Activated CD8-positive, alpha-beta memory T cell treated with anti-CD3 and anti-CD28 coated beads for 1 hour (primary cell): Measurements from ENCODE around the gene CCDC85C.

Experiments
- DNase-seq, 2 donors: peaks; one replicate each; pipeline ENCODE4 v3.0.0-alpha.2; 2020; ENCODE audit warnings: low read depth in 1 of 2; ENCODE audit errors: extremely low read depth in 1 of 2

Gene CCDC85C

DNA sequence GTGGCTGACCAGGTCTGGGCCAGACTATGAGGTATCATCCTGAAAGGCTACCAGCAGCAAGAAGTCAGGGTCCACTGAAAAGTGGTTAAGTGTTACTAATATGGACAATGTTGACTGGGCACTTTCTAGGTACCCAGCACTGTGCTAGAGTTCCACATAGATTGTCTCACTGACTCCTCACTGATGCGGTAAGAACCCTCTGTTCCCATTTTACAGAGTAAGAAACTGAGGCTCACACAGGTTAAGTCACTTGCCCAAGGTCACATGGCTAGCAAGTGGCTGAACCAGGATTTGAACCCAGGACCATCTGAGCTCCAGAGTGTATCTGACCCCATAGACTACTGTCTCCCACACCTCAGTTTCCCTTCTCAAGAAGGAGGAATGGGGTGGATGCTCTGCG, 4.6 kb upstream of the CCDC85C start:
- no peak for DNase-seq

DNA sequence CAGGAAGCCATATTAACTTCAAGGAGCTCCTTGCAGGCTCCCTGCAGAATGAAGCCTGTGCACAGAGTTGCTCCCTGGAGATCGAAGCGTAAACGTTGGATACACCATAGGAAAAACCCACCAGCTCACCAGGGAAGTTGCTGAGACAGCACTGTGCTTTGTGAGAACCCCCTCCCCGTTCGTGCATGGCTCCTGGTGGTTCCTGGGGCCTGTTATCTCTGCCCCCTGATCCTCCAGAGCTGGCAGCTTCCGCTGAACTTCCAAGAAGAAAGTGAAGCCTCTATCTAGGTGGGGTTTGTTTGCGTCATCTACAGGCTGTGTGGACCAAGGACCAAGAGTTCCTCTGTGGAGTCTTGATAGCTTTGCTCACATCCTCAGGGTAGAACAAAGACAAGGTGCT, 2.4 kb upstream of the CCDC85C start:
- DNase-seq = no peak

DNA sequence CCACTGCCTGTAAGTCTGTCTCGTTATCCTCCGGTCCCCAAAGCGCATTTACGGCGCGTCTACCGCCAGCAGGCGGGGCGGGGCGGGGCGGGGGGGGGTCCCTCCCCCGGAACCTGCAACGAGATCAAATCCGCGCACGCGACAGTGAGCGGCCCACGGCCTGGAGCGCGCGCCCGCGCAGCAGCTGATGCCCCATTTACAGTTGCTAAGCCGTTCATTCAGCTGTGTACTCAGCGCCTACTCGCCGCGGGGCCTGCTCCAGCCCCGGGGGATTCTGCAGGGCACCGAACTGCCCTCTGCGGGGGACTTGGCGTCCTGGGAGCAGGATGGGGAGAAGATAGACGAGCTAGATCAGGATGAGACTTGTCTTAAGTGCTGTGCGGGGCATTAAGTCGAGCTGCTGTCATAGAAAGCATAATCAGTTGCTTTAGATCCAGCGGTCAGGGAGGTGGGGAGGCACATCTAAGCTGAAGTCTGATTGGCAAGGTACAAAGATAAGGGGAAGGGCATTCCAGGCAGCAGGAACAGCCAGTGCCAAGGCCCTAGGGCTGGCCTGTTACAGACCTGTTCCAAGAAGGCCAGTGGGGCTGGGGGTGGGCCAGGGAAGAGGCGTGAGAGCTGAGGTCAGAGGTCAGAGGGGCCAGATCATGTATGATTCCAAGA, 1.4 kb upstream of the CCDC85C start:
- peak; percentile 40 to 72 for DNase-seq

DNA sequence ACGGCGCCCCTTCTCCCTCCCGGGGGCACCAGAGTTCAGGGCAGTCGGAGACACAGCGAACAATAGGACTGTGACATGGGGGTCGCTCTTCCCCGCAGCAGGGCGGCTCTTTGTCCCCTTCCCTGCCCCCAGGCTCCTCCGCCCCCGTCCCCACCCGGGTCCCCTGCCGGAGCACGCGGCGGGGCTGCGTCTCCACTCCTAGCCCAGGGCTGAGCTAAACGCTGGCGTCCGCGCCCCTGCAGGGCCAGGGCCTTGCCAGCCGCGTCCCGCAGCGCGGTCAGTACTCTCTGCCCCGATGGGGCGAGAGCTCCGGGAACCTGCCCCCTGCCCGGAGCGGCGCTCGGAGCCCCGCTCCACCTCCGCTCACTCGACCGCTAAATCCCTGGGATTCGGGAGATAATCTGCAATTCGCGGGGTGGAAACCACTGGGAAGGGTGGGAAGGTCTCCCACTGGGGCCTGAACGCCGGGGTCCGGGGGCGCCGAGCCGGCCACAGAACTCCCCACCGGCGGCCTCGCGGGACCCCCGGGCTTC, 825 bp upstream of the CCDC85C start:
- DNase-seq = no peak

DNA sequence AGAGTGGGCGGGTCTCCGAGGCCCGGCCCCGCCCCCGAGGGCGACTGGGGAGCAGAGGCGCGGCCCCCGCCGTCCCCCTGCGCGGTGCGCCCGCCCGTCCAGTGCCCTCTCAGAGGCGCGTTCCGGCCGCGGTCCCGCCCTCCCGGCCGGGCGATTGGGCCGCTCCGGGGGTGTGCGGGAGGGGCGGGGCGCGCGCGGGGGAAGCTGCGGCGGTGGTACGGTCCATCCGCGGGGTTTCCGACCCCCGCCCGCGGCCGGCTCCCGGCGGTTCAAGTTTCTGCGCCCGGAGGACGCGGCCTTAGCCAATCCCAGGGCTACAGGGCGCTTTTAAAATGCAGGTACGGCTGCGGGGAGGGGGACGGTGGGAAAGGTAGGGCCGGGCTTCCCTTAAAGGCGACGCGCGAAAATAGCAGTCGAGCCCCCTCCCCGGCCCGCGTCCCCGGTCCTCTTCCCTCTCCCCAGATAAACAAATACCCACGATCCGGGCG, 315 bp upstream of the CCDC85C start:
- DNase-seq = peak; percentile 85 to 93

DNA sequence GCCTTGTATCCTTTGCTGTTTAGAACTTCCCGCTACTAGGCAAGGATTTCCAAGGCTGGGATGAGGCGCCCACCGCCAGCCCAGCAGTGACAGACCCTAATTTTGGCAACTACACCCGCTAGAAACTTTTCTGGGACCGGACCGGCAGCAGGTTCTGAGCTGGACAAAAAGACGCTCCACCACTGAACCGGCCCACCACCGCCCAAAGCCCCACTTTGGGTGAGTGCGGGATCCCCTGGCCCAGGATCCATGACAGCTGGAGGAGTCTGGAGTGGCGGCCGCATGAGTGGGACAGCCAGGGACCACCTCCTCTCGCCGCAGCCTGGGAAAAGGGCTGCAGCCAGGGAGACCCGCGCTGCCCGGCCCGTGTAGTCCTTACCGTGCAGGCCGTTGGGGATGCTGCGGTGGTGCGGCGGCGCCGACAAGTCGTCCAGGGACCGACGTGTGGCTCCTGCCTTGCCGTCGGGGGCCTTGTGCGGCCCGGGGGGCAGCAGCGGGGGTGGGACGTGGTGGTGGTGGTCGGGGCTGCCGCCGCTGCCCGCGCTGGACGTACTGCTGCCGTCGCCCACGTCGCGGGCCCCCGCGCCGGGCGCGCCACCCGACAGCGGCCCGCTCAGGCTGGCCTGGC, 1.1 kb downstream of the CCDC85C start:
- DNase-seq = no peak

DNA sequence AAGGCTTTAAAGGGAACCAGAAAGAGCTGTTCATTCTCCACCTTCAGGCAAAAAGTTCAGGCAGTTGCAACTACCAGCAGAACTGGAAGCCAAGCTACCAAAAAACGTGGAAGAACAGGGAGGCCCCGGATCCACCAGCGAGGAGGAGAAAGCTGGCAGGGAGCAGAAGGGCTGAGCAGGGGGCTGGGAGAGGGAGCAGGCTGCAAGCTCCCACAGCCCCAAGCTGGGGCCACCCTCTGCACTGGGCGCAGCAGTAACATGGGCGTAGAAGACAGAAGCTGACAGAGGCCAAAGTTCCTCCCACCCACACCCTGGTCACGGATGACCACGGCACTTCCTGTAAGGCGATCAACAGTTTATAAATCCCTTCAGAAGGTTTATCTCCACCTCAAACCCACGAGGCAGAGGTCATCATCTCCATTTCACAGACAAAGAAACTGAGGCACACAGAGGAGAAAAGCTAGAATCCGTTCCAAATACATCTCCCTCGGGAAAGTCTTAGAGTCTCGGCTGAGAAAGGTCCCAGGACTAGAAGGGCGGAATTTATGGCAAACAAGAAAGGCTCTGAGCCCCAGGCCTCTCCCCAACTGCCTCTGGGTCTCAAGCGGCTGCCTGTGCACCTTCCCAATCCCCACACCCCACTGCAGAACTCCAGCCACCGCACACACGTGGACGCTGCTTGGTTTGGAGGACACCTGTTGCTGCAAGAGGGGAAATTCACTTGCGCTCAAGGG, 1.8 kb downstream of the CCDC85C start:
- no peak for DNase-seq

DNA sequence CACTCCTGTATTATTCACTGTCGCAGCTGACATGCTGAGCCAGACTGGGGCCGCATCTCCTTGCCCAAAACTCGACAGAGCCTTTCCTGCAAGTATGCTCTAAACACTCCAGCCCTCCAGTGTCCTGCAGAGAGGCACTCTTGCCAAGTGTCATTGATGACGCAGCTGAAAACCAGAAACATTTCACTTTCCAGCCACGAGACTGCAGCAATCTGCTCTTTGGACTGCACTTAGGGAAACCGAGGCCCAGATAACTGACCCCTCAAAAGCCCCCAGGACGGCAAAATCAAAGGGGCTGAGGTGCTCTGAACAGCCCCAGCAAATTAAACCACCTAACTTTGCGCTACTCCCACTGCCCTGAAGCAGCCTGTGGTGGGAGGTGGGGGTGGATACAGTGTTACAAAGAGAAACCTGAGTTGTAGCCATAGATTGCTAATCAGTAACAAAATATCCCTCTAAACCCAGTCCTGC, 2.6 kb downstream of the CCDC85C start:
- DNase-seq = no peak

DNA sequence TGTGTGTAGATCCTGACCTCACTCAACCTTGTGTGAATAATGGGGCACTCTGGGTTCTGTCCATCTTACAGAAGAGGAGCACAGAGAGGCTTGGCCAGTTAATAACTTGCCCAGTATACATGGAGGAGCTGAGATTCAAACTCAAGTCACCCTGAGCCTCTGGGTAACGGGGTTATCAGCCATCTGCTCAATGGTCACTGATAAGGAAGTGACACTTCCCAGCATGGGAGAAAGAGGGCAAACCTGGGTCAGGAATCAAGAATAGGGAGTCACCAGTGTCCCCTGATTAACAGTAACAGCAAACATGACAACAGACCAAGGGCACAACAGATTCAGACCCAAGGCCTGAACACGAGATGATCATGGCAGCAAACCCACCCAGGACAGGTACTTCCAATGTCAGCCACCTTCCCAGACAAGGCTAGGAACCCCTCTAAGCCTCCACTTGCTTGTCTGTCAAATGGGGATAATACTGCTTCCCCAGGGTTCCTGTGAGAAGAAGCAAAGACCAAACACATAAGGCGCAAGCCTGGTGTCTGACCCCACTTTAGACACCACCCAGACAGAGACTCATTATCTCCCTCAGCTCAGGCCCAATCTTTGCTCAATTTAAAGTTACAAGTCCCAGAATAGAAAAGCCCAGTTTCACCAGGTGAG, 3.6 kb downstream of the CCDC85C start:
- no peak for DNase-seq

DNA sequence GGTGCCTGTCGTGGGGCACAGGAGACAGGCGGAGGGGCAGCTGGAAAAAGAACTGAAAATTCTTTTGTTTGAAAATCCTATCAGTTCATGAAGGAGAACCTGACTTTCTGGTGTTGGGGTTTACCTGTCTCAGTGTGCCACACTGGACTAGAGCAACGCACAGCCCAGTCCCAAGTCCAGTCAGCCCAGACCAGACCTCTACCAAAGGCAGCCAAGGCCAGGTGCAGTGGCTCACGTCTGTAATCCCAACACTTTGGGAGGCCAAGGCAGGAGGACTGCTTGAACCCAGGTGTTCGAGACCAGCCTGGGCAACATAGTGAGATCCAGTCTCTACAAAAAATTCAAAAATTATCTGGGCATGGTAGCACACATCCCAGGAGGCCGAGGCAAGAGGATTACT, 4.6 kb downstream of the CCDC85C start:
- no peak for DNase-seq

DNA sequence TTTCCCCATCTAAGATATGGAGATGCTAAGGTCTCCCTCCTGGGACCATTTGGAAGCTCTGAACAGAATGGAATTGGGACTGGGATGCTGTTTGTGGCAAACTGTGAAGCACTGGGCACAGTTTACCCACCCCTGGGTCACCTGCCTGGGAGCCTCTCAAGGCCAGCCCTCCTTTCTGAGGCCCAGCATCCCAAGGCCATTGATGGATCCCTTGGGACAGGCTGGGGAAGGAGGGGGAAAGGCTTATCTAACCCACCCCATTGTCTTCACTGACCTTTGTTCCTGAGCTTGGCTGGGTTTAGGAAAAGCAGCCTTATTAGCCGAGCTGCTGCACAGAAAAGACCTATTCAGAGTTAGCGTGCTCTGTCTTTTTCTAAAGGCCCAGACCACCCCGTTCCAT, 5.2 kb downstream of the CCDC85C start:
- no peak for DNase-seq

DNA sequence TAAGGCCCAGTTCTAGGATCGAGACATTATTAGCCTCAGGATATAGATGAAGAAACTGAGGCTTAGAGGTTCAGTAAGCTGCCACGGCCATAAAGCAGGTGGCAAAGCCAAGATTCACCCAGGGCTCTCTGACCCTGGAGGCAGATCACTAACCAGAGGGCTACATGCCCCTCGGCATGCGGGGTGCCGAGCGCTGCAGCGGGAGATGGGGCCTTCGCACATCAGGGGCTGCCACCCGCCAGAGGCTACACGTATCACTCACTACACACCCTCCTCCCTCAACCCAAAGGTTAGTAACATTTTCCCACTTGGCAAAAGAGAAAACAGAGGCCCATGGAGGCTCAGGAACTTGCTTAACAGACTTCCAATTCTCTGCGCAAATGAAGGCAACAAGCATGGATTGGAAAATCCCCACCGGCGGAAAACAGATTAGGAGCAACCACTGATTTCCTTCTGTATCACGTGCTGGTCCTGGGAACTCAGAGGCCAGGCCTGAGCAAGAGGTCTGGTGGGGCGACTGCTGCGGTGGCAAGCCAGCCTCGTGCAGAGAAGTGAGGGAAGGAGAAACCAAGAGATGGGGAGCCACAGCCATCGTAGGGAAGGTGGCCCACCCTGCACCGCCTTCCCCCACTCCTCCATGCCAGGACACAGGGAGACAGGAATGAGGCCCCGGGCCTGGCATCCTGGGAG, 6.0 kb downstream of the CCDC85C start:
- DNase-seq = no peak

DNA sequence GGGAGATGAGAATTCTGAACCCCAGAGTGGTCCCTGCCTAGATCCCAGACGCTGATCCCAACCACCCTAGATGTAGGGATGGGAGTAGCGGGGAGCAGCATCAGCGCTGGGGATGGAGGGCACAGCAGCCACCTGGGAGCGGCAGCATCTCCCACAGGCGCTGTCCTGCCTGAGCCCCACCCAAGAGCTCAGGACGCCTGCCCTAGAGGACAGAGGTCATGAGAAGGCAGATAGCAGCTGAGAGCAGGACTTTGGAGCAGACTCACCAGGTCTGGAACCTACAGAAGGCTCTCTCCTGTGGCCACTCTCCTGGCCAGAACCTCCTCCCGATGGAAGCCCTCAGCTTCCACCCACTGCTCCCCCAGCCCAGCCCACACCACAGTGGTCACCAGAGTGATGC, 7.2 kb downstream of the CCDC85C start:
- DNase-seq = no peak

DNA sequence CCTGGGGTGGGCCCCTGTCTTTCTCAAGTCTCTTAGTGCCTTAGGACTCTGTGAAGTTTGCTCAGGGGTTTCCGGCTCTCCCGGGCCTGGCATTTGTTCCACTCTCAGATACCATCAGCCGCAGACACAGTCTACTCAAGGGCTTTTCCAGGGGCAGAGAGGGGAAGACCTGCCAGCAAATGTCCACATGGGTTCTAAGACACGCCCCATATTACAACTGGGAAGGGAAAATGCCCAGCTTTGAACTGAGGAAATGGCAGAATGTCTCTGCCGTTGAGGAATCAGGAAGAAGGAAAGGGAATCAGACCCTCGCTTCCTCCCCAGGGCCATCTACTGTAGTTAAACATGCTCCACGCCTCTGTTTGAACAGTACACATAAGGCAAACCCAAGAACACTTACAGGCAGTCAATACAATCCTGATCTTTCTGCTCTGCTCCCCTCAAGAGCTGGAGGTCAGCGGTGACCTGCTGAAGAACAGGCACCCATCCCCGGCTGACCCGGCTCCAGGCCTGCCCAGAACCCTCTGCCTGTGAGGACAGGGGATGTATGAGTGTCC, 7.9 kb downstream of the CCDC85C start:
- no peak for DNase-seq

DNA sequence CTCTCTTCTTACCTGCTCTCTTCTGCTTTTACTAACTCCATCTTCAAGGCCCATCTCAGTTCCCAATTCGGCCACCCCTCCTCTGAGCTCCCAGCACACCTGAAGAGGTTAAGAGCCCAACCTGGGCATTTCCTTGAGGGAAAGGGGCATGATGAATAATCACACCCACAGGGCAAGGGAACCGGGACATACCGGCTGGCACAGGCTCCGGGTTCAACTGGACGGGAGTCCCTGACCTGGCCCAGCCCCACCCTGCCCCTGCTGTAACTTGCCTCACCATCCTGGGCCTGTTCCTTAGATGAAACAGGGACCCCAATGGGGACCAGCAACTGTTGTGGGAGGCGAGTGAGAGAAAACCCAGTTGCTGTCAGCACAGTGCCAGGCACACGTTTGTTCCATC, 8.5 kb downstream of the CCDC85C start:
- DNase-seq = no peak

DNA sequence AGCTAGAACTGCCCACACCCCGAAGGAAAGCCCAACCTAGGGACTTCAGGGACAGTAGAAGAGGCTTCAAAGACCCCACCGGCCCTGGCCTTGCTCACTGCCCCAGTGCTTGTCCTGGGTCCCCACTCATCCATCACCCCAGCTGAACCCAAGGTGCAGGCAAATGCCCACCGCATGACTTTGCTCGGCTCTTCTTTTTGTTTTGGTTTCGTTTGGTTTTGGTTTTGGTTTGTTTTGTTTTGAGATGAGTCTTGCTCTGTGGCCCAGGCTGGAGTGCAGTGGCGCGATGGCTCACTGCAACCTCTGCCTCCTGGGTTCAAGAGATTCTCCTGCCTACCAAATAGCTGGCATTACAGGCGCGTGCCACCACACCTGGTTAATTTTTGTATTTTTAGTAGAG, 9.0 kb downstream of the CCDC85C start:
- DNase-seq = no peak

DNA sequence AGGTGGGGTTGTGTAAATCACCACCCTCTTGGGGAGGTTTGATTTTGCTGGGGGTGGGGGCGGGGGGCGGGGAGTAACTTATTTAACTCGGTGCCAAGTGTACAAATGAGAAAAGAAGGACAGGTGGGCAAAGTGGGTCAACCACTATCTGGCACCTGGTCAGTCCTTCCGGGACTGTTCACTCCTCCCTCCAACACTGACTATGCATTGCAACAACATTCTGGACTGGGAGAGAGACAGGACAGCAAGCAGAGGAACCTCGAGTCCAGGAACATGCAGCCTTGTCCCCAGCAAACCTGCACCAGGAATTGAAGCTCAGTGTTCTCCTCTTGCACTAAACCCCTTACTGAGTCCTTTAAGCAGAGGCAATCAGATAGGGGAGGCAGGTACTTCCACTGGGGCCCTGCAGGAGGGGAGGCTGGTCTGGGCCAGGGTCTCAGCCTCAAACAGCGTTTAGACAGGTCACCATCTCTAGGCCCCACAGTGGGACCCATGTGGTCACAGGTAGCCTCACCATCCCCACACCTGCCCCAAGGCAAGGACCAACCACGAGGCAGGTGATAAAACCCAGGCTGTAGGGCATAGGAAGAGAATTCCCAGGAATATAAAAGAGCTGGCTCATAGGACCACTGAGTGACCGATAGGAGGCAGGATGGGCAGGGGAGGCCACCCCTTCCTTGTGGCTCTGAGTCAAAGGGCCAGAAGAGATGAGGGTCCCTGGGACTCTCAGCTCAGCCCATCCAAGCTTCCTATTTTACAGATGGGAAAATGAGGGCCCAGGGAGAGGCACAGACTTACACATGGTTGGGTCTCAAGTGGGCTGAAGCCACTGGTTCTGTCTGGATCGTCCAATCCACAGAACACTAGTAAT, 9.8 kb downstream of the CCDC85C start:
- DNase-seq = no peak

DNA sequence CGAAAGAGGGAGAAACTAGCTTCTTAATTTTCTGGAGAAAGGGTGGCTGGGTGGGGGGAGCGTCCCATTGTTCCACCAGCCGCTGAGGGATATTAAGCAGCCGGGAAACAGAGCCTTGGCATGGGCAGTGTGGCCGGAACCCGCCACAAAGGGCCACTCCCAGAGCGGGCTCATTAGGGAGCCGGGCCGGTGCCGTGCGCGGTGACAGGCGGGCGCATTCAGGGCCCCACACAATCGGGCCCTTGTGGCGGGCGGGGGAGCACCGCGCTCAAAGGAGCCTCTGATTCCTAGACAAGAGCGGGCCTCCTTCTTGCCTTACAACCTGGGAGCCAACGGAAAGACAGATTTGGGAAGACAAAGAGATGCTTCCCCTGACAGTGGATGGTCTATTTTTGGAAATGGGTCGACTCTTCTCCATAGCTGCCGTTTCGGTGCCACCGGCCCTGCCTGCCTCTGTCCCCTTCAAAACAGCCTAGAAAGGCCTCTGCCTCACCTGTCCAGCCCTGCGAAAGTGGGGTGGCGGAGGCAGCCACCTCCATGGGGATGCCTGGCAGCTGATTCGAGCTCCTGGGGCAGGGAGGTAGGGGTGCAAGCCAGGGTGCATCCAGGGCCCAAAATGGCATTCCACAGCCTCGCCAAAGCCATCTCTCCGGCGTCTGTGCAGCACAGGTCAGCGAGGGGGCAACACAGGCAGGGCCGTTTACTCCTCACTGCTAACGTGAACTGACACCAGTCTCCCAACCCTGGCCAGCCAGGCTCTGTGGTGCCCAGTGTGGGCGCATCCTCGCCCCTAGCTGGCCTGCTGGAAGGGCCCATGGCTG, 10.9 kb downstream of the CCDC85C start:
- DNase-seq = no peak

DNA sequence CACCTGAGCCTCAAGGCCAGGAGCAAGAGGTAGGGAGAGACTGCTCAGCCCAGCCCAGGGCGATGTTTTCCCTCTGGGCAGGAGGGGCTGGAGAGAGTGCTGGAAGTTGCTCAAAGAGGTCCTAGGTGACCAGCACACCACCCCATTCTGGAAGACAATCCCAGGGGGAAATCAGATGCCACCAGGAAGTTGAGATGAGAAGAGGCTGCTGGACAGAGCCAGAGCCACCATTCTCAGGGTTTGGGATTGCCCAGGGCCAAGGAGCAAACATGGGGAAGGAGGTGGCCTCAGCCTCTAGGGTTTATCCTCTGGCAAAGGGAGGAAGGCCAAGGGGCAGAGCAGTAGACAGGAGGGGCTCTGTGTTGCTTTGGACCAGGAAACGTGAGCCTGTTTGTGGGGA, 11.6 kb downstream of the CCDC85C start:
- no peak for DNase-seq
